DOHH2 (cell line): ENCODE measurements around the gene SKIL.

Experiments used
- CTCF ChIP-seq: fragments of 200-600 bp; sonication (generic); IDR thresholded peaks from one replicate; pipeline ENCODE4 v1.5.1; 2014; ENCODE audit warnings: antibody characterized with exemption, mild to moderate bottlenecking, low read depth, low read length; ENCODE audit not compliant: poor library complexity, severe bottlenecking
- EZH2phosphoT487 ChIP-seq: fragments of 200-600 bp; sonication (generic); IDR thresholded peaks from 2 replicates; pipeline ENCODE4 v1.6.1; 2017; ENCODE audit warnings: borderline replicate concordance, mild to moderate bottlenecking, antibody characterized with exemption, low read length, moderate library complexity, mixed read lengths

- TF ChIP-seq CTCF: no peak
- TF ChIP-seq EZH2phosphoT487: no peak
Measured at GRCh38 chr3:170419557-170420087, 62.1 kb downstream of the SKIL start.
